ENCODE data around the gene STAC2.

Gene STAC2

GRCh38 chr17:39218906-39219305 lies 6.8 kb downstream of the STAC2 start:
- no peak for TF ChIP-seq CTCF (IDR thresholded peaks at IDR 0.05; ENCODE audit: insufficient read depth, low read depth, low read length, missing control alignments)
- H3K4me3 ChIP-seq (ENCODE audit: low read depth, low read length): no peak overlapping the region
- DNase-seq (ENCODE audit: low read depth): no peak

GRCh38 chr17:39217734-39218369 lies 7.9 kb downstream of the STAC2 start:
- no peak overlapping the region for H3K4me3 ChIP-seq (ENCODE audit: low read depth, low read length)
- no peak for TF ChIP-seq CTCF (IDR thresholded peaks at IDR 0.05; ENCODE audit: insufficient read depth, low read depth, low read length, missing control alignments)
- DNase-seq (ENCODE audit: low read depth): no peak

- DNase-seq (ENCODE audit: low read depth): no peak
- H3K4me3 ChIP-seq (ENCODE audit: low read depth, low read length): no peak overlapping the region
- TF ChIP-seq CTCF (IDR thresholded peaks at IDR 0.05; ENCODE audit: insufficient read depth, low read depth, low read length, missing control alignments): no peak
Observed at GRCh38 chr17:39213852-39214251, 11.9 kb downstream of the STAC2 start.

- no peak overlapping the region for H3K4me3 ChIP-seq (ENCODE audit: low read depth, low read length)
- no peak for DNase-seq (ENCODE audit: low read depth)
- TF ChIP-seq CTCF (IDR thresholded peaks at IDR 0.05; ENCODE audit: insufficient read depth, low read depth, low read length, missing control alignments): no peak
Observed at GRCh38 chr17:39212841-39213480, 12.8 kb downstream of the STAC2 start.

- no peak overlapping the region for H3K4me3 ChIP-seq (ENCODE audit: low read depth, low read length)
- no peak for TF ChIP-seq CTCF (IDR thresholded peaks at IDR 0.05; ENCODE audit: insufficient read depth, low read depth, low read length, missing control alignments)
- DNase-seq (ENCODE audit: low read depth): no peak
Observed at GRCh38 chr17:39212195-39212810, 13.4 kb downstream of the STAC2 start.

- no peak for TF ChIP-seq CTCF (IDR thresholded peaks at IDR 0.05; ENCODE audit: insufficient read depth, low read depth, low read length, missing control alignments)
- no peak overlapping the region; the same call in 1 of the 2 replicates for H3K4me3 ChIP-seq (ENCODE audit: low read depth, low read length)
- DNase-seq (ENCODE audit: low read depth): no peak
Observed at GRCh38 chr17:39210093-39210434, 15.7 kb downstream of the STAC2 start.

Measured in GM12865 (cell line).